GM21737 (cell line): ENCODE results near the gene FAM110D.

Experiments
- ATAC-seq: cut with Tn5 transposase; IDR thresholded peaks from one replicate; pipeline ENCODE4 v1.9.1; 2021; ENCODE audit warnings: mild to moderate bottlenecking, moderate library complexity; ENCODE audit not compliant: unreplicated experiment

Gene FAM110D

DNA sequence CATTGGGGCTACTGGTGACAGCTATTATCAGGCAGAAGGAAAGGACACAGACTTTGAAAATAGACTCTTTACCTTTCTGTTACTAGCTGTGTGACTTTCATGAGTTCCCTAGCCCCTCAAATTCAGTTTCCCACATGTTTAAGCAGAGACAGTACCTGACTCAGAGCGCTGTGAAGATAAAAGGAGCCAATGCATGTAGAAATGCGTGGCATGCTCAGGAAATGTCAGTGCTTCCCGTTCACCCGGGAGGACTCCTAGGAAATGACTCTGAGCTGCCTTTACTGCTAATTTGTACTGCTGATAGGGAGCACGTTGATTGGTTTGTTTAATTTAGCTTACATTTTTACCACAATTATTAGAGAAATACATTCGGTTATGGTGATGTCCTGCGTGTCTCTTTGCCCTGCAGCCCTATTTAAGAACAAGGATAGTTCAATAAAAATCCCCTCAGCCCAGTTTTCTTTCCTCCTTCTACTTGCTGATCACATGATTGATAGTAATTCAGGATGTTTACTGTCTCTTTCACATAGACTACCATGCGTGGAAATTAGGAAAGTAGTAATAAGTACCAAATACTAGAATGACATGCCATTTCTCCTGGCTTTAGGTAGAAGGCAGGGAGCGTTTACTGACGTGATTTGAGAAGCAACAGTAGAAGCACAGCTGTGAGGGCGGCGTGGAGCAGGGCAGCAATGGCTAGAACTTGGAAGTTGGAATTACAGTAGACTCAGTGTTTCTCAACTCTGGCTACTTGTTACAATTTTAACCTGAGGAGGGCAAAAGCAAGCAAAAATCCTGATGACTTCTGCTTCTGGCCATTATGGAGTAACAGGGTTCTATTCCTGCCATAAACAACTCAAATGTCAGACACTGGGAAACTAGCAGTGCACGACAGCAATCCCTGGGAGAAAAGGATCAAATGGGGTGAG lies 31.4 kb upstream of the FAM110D start:
- no peak for ATAC-seq

DNA sequence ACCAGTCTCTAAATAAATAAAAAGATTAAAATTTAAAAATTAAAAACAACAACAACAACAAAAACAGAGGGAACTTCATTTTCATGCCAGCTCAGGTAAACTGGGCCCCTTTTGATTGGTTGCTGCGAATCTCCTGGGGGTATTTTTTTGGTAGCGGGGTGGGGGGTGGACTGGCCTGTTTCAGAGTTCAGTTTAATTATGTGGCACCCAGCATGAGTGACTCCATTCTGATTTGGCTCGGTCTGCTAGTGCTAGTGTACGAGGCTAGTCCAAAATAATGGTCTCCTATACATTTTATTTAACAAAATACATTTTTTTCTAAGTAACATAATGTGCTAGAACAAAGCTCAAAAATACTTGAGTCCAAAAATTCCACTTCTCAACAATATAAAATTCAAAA lies 29.1 kb upstream of the FAM110D start:
- no peak for ATAC-seq

DNA sequence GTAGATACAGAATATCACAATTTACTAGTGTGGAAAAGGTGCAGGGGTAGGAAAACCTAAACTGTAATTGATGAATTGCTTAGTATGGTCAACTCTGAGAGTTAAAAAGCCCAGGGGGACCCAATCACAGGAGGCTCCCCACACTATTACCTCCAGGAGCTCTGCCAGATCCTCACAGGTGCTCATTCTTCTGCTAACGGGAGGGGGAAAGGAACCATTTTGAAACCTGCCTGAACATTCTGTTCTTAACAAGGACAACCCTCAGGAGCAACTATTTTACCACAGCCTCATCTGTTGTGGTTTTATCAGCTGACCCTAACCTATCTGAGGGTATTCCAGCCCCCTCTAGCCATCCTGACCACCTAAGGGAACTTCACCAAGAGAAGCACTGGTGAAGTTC lies 28.2 kb upstream of the FAM110D start:
- ATAC-seq, result no peak

GRCh38 chr1:26132128-26132833 lies 26.6 kb upstream of the FAM110D start:
- ATAC-seq, result no peak

- no peak for ATAC-seq
Observed at GRCh38 chr1:26132834-26133167, 26.1 kb upstream of the FAM110D start.

DNA sequence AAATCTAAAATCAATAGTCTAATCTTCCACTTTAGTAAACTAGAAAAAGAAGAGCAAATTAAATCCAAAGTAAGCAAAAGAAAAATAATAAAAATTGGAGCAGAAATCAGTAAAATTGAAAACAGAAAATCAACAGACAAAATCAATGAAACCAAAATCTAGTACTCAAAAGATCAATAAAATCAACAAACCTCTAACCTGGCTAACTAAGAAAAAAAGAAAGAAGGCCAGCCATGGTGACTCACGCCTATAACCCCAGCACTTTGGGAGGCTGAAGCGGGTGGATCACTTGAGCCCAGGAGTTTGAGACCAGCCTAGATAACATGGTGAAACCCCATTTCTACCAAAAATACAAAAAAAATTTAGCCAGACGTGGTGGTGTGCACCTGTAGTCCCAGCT lies 24.4 kb upstream of the FAM110D start:
- ATAC-seq, result no peak

DNA sequence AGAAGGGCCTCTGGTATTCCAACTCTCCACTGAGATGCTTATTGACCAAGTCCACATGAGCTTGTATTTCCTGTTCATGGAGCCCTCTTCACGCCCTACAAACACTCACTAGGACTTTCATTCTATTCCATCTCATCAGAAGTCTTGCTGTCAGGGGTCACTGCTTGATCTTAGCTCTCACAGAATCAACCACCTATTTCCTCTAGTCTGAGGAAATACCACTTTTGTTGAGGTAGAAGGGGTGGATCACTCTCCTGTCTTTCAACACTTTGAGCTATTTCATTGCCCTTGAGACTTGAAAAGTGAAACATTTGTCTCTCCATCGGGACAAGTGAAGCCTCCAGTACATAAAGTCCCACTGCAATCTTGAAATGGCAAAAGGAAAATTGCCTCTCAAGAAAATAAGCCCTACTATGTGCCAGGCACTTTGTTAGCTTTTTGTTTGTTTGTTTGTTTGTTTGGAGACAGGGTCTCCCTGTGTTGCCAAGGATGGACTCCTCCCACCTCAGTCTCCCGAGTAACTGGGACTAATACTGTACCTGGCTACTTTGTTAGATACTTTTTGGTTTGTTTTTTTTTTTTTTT lies 19.8 kb upstream of the FAM110D start:
- ATAC-seq, result no peak

DNA sequence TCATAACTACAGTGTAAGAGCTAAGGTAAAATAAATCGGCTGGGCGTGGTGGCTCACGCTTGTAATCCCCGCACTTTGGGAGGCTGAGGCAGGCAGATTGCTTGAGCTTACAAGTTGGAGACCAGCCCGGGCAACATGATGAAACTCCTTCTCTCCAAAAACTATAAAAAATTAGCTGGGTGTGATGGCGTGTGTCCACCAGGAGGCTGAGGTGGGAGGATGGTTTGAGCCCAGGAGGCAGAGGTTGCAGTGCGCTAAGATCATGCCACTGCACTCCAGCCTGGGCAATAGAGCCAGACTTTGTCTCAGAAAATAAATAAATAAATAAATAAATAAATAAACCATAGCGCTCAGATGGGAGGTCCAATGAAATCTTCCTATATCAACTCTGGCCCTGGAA lies 16.7 kb upstream of the FAM110D start:
- no peak for ATAC-seq

GRCh38 chr1:26145041-26145959 lies 13.6 kb upstream of the FAM110D start:
- ATAC-seq, result no peak

DNA sequence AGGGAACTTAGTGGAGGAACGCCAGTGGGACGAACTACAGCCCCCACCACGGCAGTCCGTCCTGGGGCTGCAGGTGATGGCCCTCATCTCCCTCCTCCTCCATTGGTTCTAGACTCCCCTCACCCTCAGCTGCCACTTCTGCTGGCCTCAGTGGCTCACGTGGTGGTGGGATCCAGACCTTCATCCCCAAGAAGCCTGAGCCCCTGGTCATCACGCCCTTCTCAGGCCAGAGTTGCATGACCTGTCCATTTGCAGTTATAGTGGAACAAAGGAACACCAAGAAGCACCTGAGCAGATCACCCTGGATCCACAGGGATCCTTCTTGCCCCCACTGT lies 13.0 kb upstream of the FAM110D start:
- no peak for ATAC-seq

DNA sequence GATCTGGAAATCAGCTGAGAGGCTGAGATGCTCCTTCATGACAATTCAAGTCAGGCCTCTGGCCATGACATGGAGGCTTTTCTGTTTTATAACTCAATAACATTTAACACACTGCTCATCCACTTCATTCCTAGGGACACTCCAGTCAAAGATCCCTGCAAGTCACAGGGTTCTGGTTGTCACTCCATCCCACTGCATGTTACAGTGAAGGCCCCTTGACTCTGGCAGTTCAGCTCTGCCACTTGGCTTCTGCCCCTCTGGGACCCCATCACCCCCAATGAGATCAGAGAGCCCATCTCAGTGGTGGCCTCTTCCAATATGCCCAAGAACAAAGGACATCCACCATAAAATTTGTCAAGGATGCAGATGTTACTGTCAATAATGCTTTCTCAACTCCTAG lies 10.0 kb upstream of the FAM110D start:
- no peak for ATAC-seq

DNA sequence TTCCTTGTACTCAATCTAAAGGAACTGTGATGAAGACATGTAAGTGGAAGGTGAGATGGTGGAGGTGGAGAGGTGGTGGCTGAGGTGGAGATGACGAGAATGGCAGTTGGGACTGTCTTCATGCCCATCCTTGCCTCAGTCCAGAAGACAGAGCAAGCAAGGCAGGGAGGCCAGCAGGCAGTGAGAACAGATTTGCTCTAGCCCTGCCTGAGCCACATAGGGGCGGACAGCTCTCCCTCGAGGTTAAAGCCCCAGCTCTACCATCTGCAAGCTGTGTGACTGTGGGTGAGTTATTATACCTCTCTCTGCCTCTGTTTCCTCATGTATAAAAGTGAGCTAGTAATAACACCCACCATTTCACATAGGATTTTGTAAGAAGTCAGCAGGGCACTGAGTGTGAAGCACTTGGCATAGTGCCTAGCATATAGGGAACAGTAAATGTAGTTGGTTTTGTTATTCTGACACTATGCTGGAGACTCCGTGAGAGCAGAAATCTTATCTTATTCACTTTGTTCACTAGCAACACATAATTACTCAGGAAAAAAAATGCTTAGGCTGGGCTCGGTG lies 4.8 kb upstream of the FAM110D start:
- no peak for ATAC-seq

- no peak for ATAC-seq
Observed at GRCh38 chr1:26154750-26155149, 4.1 kb upstream of the FAM110D start.

- no peak for ATAC-seq
Observed at GRCh38 chr1:26155370-26156284, 3.3 kb upstream of the FAM110D start.

- no peak for ATAC-seq
Observed at GRCh38 chr1:26156285-26157038, 2.4 kb upstream of the FAM110D start.

GRCh38 chr1:26158271-26158907 lies 490 bp upstream of the FAM110D start:
- no peak for ATAC-seq

DNA sequence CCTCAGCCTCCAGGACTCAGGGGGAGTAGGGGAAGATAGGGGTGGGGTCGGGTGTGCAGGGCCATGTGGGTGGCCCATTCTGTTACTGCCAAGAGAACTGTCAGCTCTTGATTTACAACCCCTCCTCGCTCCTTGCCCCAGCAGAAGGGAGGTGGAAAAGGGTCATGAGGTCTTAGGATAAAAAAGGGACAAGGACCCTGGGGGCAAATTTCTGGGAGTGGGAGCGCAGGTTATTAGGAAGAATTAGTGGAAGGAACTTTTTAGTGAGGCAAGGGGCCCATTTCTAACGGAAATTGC lies 812 bp downstream of the FAM110D start:
- no peak for ATAC-seq

- ATAC-seq, result no peak
Observed at GRCh38 chr1:26160527-26161414, 1.9 kb downstream of the FAM110D start.
